HG02678 (cell line): ENCODE data around the gene GLTP.

Source experiments
- ATAC-seq: cut with Tn5 transposase; IDR thresholded peaks from one replicate; pipeline ENCODE4 v1.9.1; 2021; ENCODE audit warnings: mild to moderate bottlenecking, moderate library complexity; ENCODE audit not compliant: unreplicated experiment

Gene GLTP

DNA sequence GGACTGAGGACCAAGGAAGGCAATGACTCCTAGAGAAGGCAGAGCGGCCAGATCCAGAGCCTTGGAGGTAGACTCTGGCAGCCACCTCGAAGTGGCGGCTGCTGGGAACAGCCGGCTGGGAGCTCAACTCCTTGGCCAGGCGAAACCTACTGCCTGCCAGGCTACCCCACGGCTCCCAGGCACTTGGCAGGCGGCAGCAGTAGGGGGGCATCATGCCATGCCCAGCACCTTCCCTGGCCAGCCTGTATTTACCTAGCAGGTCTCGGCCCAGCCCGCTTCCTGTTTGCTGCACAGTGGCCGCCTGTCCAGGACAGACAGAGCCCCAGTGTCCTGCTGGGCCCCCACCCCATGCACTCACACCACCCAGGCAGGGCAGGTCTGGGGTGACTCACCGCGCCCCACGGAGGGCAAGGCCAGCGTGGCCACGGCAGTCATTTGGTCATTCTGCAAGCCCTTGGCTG, 57.4 kb downstream of the GLTP start:
- no peak for ATAC-seq

DNA sequence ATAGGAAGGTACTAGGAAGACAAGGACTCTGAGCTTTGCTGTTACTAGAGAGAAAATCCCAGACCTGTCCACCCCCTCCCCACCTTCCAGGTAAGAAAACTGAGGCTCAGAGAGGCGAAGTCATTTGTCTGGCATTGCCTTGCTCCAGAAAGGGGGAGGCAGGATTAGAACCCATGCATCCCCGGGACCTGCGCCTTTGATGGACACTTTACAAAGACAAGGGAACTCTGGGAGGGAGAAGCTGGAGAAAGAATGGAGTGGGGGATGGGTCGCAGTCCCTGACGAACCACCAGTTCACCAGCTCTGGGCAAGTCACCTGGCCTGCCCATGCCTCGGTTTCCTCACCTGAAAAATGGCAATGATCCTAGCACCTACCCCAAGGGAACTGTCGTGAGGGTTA, 57.9 kb downstream of the GLTP start:
- ATAC-seq, result no peak

DNA sequence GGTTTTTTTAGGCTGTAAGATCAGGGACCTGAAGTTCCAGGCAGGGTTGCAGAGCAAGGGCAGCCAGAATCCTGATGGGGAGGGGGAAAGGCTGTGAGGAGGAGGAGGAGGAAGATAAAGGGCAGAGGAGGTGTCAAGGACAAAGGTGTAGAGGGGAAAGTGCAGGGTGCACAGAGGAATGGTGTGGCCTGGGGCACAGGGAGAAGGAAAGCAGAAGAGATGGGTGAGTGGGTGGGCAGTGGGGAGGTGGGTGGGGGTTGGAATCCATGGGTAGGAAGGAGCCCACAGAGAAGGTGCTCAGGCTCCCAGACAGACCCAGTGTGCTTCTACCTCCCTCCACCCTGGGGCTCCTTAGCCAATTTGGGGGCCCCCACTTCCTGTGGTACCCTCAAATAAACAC, 58.4 kb downstream of the GLTP start:
- ATAC-seq, result no peak

DNA sequence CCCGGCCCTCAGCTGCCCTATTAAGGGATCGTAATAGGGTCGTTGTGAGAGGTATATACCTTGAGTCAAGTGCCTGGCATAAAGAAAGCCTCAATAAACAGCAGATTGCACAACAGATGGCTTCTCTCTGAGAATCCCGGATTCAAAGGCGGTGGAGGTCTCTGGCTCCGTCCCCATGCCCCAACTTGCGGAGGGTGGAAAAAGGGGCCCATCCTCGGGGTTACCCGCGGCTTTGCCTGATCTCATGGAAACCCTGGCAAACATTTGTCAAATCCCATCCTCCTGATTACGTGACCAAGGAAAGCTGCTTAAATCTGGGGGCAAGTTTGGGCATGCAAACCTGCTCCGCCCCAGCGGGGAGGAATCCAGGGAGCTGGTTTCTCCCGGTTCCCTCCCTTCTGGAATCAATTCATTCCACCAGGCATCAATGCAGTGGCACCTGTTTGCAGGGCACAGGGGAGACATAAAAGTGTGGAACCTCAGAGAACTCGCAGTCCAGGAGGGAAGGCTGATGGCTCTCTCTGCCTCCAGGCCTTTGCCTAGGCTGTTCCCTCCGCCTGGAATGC, 59.4 kb downstream of the GLTP start:
- ATAC-seq, result no peak

DNA sequence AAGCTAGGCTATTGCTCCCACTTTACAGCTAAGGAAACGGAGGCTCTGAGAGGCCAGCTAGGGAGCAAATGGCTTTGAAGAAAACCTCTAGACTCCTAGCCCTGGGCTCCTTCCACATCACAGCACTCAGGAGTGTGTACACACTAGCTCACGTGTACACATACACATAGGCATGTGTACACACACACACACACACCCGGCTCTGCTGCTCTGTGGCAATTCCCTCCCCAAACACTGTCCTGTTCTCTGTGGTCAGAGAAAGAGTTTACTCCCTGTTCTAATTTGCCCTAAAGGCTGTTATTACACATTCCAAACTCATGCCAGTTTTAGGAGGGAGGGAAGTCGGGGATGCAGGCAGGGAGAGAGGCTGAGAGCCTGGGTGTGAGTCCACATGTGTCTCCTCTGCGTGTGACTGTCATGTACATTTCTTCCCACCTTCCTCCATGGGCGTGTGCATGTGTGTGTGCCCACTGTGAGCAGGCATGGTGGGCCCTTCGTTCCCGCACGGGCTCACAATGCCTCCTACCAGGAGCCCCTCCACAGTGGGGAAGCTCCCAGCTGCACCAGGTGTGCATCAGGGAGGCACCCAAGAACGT, 61.3 kb downstream of the GLTP start:
- no peak for ATAC-seq

DNA sequence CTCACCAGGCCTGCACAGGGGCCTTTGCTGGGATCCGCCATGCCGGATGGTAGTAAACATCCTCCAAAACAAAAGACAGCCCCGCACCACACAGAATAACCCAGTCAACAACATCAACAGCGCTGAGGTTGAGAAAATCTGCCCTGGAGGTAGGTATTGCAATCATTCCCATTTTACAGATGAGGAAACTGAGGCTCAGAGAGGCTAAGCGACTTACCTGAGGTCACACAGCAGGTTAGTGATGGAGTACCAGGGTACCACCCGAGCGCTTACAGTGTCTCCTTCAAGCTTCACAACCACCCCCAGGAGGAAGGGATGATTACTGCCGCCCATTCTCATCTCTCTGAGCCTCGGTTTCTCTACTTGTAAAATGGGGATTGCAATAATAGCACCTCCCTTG, 62.1 kb downstream of the GLTP start:
- no peak for ATAC-seq

DNA sequence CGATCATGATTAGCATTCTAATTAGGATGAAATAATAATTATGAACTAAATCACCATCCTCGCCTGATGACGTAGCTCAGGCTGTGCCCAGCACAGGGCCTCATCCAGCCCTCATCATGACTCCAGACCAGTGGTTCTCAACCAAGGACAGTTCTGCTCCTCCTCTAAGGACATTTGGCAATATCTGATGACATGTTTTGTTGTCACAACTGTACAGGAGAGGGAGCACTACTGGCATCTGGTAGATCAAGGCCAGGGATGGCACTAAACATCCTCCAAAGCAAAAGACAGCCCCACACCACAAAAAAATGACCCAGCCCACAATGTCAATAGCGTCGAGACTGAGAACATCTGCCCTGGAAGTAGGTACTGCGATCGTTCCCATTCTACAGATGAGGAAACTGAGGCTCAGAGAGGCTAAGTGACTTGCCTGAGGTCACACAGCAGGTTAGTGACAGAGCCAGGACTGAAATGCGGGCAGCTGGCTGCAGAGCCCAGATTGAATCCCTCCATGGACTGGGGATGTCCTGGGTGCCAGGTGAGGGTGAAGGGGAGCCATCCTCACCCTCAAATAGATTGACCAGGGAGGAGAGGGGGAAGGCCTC, 62.6 kb downstream of the GLTP start:
- no peak for ATAC-seq

DNA sequence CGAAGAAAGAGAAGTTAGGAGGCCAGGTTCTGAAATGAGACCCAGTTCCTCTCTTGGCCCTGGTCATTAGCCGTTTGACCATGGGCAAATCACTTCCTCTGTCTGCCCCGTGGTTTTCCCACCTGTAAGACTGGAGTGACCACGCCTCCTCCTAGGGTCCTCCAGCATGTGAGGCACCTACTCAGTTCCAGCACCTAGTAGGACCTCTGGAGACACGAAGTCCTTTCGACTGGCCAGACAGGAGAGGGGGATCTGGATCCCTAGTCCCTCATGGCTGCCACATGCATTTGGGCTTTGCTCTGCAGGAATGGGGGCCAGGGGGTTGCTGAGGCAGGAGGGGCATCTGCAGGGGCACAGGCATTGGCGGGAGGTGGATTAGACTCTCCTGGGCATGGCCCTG, 63.5 kb downstream of the GLTP start:
- no peak for ATAC-seq

DNA sequence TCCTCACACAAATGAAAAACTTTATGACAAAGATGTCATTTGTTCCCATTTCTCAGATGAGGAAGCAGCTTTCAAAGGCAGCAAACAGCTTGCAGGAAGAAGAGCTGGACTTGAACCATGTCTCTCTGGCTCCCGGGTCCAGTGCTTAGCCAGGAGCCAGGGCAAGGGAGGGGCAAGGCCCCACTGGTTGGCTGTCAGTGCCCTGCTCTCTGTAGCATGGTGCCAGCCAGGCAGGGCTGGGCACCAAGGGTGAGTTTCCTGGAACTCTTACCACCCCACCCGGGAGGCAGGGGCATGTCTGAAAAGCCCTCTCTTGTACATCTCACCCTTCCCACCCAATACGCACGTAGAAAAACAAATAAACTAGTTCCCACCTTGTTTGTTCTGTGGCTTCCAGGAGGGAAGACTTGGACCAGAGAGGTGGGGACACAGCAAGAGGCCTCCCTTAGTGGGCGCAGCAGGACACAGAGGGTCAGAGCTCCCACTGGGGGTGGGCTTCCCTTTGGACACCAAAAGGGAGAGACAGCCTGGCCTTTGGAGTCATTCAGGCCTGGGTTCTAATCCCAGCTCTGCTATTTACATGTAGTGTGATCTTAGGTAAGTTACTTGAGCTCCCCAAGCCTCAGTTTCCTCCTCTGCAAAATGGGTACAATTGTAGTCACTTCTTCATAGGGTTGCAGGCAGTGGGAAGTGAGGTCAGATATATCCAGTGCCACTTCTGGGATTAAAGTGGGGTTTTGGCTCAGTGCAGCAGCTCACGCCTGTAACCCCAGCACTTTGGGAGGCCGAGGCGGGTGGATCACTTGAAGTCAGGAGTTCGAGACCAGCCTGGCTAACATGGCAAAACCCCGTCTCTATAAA, 64.4 kb downstream of the GLTP start:
- no peak for ATAC-seq

DNA sequence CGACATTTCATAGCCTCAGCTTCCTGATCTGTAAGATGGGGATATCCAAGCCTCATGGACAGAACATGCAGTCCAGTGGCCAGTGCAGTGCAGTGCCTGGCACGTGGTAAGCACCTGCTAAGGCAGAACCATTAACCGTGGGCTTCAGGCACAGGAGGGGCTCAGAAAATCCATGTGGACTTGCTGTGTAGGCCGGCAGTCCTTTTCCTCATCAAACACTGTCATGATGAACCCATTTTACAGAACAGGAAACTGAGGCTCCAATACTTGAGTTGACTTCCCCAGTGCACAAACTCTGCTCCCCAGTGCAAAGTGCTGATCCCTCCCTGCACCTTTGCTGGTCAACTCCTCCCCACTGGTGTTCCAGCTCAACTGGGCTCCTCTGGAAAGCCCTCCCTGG, 65.1 kb downstream of the GLTP start:
- ATAC-seq, result no peak

DNA sequence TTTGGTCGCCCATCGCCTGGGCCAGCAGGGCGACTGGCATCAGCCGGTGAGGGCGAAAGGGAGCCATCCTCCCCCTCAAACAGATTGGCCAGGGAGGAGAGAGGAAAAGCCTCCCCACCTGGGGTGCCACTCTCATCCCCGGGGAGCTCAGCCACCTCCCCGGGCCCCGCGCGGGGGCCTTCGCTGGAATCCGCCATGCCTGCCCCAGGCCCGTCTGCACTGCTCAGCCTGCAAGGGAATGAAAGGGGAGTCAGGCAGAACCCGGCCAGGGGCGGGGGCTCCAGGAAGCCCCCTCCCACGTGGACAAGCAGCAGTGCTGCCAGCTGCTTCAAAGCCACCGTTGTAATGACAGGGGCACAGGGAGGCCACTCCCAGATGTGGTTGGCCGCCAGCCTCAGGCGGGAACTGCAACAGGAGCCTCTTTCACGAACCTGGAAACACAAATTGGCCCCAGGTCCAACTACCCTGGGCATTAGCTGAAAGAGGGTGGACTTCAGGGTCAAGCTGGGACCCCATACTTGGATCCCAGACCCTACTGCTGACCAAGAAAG, 65.7 kb downstream of the GLTP start:
- ATAC-seq, result no peak

DNA sequence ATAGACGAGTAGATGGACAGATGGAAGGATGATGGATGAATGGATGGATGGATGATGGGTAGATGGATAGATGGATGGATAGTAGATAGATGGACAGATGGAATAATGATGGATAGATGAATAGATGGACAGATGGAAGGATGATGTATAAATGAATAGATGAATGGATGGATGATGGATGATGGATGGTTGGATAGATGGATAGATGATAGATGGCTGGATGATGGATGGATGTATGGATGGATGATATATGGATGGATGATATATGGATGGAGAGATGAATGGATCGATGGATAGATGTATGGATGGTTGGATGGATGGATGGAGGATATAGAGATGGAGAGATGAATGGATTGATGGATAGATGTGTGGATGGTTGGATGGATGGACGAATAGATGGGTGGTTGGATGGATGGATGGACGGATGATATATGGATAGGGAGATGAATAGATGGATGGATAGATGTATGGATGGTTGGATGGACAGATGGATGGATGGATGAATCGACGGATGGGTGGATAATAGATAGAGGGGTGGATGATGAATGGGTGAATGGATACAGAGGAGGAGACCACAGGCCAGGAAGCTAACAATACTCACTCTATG, 66.4 kb downstream of the GLTP start:
- no peak for ATAC-seq

DNA sequence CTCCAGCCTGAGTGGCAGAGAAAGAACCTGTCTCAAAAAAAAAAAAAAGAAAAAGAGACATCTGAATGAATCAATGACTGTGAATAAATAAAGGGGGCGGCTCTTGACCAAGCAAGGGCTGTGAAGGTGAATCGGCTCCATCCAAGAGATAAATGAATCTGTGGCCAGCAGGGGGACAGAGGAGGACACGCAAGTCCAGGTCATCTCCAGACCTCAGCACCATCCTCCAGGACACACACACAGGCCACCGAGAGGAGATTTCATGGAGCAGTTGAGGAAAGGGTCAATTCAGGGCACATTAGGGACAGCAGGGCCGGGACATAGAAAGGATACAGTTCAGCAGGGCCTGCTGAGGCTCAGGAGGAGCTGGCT, 68.7 kb downstream of the GLTP start:
- no peak for ATAC-seq

DNA sequence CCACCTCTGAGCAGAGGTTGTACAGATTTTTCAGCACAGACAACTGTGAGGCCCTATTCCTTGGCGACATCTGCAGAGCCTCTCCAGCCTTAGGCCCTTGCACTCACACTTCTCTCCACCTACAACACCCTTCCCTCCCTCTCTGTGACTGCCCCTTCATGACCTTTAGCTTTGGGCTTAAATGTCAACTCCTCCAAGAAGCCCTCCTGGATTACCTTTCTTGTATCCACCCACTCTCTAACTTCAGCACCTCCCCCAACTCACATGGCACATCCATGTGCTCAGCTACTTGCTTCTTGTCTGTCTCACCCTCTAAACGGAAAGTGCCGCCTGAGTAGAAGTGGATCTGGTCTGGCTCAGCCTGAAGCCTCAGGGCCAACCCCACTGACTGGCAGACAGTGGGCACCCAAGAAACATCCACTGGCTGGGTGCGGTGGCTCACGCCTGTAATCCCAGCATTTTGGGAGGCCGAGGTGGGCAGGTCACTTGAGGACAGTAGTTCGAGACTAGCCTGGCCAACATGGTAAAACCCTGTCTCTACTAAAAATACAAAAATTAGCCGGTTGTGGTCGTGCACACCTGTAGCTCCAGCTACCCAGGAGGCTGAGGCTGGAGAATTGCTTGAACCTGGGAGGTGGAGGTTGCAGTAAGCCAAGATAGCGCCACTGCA, 69.3 kb downstream of the GLTP start:
- ATAC-seq, result no peak

DNA sequence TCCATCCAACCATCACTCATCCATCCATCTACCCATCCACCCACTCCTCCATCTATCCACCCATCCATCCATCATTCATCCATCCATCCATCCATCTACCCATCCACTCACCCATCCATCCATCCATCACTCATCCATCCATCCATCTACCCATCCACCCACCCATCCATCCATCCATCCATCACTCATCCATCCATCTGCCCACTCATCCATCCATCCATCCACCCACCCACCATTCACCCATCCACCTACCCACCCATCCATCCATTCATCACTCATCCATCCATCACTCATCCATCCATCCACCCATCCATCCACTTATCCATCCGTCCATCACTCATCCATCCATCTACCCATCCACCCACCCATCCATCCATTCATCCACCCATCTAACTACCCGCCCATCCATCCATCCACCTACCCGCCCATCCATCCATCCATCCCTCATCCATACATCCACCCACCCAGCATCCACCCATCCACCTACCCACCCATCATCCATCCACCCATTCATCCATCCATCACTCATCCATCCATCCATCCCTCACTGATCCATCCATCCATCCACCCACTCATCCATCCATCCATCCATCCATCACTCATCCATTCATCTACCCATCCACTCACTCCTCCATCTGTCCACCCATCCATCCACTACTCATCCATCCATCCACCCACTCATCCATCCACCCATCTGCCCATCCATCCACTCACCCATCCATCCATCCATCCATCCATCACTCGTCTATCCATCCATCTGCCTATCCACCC, 71.3 kb downstream of the GLTP start:
- ATAC-seq, result no peak

DNA sequence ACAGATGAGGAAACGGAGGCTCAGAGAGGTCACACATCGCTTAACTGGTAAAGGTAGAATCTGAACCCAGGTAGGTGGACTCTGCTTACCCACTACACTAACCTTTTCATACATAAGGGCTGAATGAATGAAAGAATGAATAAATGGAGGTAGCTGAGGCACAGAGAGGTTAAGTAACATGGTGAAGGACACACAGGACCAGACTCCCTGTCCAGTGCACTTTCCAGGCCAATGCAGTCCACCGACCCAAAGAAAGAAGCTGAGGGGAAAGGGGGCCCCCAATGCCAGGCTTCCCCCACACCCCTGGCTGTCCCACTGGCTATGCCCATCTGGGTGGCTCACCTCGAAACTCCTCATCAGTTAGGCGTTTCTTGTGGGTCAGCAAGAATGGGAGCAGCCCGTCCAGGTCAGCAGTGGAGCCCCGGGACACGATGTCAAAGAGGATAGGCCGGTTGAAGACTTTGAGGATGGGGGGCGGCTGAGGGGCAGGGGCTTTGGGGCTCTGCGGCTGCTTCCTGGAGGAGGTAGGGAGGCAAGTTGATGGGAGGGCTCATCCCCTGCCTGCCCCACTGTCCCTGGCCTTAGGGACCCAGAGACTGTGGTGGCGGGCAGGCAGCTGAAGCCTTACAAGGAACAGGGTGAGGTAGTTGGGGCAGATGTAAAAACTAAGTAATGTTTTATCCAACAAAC, 72.2 kb downstream of the GLTP start:
- no peak for ATAC-seq

DNA sequence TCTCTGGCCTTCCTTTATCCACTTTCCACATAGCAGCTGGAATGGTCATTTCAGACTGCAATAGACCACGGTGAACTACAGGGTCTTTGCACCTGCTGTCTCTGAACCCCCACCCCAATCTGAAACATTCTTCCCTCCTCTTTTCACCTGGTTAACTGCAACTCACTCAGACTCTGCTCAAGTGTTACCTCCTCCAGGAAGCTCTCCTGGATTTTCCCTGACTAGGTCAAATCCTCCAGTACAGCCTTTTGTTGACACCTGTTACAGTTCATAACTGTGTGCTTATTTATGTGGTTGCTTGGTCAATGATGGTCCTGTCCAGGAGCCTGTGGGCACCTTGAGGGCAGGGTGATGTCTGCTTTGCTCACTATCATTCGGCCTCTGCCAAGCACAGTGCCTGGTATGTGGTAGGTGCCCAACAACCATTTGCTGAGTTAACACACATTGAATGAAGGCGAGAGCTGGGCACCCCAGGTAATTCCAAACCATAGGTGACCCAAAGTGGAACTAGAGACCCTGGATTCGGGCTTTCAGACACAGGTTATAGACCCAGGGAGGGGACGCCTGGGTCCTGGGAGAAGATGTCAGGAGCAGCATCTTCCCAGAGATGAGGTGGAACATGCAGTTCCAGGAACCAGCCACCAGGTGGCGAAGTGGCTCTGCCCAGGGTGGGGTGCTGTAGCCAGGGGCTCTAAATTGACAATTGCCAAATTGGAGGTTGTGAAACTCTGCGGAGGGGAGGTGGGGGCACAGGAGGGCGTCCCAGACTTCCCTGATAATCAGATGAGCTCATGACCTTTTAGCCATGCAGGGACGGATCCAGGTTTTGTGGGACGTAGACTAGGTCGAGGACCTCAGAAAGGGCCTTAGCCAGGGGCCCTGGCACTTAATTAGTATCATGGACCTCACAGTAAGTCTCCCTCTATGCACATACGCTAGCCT, 75.2 kb downstream of the GLTP start:
- ATAC-seq, result no peak

DNA sequence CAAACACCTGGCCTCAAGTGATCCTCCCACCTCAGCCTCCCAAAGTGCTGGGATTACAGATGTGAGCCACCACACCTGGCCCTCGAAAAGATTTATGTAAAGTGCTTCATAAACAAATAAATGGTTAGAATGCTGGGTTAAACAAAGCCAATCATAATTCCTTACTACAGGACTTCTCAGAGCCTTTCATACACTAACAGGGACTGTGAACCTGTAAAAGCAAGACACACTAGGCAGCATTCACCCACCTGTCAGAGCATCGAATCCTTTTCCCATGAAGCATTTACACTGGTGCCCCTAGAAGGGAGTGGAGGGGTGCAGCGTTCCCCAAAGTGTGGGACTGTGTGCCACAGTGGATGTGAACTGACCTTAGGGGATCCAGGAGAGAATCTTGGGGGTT, 76.7 kb downstream of the GLTP start:
- no peak for ATAC-seq
